SU-DHL-6 (cell line): ENCODE results near the gene VILL.

Experiments
- H2AFZ ChIP-seq: fragments of 200-600 bp; sonication (generic); 2 replicates; pipeline ENCODE4 v1.6.1; 2014; ENCODE audit warnings: low read depth, mild to moderate bottlenecking, moderate library complexity, mixed read lengths, antibody characterized with exemption, low read length; ENCODE audit not compliant: severe bottlenecking
- H3F3A ChIP-seq: fragments of 200-600 bp; shearing (Covaris generic); 2 replicates; pipeline ENCODE4 v1.6.0; 2016; ENCODE audit warnings: antibody characterized with exemption, mild to moderate bottlenecking; ENCODE audit not compliant: insufficient read depth
- H3K27ac ChIP-seq: fragments of 200-600 bp; sonication (generic); 2 replicates; pipeline ENCODE4 v1.5.1; 2016; ENCODE audit warnings: low read depth, mild to moderate bottlenecking, low read length, moderate library complexity, mixed read lengths
- H3K27me3 ChIP-seq: fragments of 200-600 bp; sonication (generic), shearing (Covaris generic); 2 replicates; pipeline ENCODE4 v1.6.0; 2014; ENCODE audit warnings: mild to moderate bottlenecking, low read length
- H3K36me3 ChIP-seq: fragments of 200-600 bp; sonication (generic); 2 replicates; pipeline ENCODE4 v1.6.1; 2014; ENCODE audit warnings: mild to moderate bottlenecking, low read length, mixed read lengths
- H3K4me2 ChIP-seq: fragments of 300-600, 200-600 bp; shearing (Covaris generic), sonication (generic); 2 replicates; pipeline ENCODE4 v1.6.0; 2014; ENCODE audit warnings: low read length, low read depth, mild to moderate bottlenecking; ENCODE audit not compliant: poor library complexity, severe bottlenecking
- H3K4me3 ChIP-seq: fragments of 200-600 bp; sonication (generic); 2 replicates; pipeline ENCODE4 v1.5.1; 2014; ENCODE audit warnings: antibody characterized with exemption, low read length, mild to moderate bottlenecking, mixed read lengths; ENCODE audit not compliant: insufficient read depth, poor library complexity, severe bottlenecking
- H3K79me2 ChIP-seq: fragments of 200-600 bp; sonication (generic); 2 replicates; pipeline ENCODE4 v1.6.1; 2014; ENCODE audit warnings: mild to moderate bottlenecking, low read length, moderate library complexity; ENCODE audit not compliant: insufficient read depth
- H3K9ac ChIP-seq: fragments of 200-600 bp; sonication (generic); 2 replicates; pipeline ENCODE4 v1.7.0; 2014; ENCODE audit warnings: mild to moderate bottlenecking, low read length
- H3K9me2 ChIP-seq: fragments of 200-600 bp; sonication (generic); replicated peaks from 2 replicates; pipeline ENCODE4 v1.6.1; 2014; ENCODE audit warnings: low read length; ENCODE audit not compliant: insufficient read depth
- H3K9me3 ChIP-seq: fragments of 200-600 bp; sonication (generic); 2 replicates; pipeline ENCODE4 v1.6.1; 2014; ENCODE audit warnings: low read length, mixed read lengths; ENCODE audit not compliant: insufficient read depth
- H4K20me1 ChIP-seq: fragments of 200-600 bp; sonication (generic); 2 replicates; pipeline ENCODE4 v1.6.1; 2014; ENCODE audit warnings: low read depth, mild to moderate bottlenecking, antibody characterized with exemption, low read length, moderate library complexity, mixed read lengths
- EZH2phosphoT487 ChIP-seq: fragments of 200-600 bp; sonication (generic), shearing (Covaris generic); conservative IDR thresholded peaks from 2 replicates; pipeline ENCODE4 v1.6.1; 2018; ENCODE audit warnings: mild to moderate bottlenecking, antibody characterized with exemption, low read length, moderate library complexity, mixed read lengths
- TF ChIP-seq, protein P1 (sequence below): fragments of 200-600 bp; sonication (generic); IDR thresholded peaks from one replicate; pipeline ENCODE4 v1.5.1; 2017; ENCODE audit warnings: antibody characterized with exemption, mild to moderate bottlenecking, low read length, moderate library complexity; ENCODE audit not compliant: insufficient read depth, poor library complexity, severe bottlenecking

Gene VILL

DNA sequence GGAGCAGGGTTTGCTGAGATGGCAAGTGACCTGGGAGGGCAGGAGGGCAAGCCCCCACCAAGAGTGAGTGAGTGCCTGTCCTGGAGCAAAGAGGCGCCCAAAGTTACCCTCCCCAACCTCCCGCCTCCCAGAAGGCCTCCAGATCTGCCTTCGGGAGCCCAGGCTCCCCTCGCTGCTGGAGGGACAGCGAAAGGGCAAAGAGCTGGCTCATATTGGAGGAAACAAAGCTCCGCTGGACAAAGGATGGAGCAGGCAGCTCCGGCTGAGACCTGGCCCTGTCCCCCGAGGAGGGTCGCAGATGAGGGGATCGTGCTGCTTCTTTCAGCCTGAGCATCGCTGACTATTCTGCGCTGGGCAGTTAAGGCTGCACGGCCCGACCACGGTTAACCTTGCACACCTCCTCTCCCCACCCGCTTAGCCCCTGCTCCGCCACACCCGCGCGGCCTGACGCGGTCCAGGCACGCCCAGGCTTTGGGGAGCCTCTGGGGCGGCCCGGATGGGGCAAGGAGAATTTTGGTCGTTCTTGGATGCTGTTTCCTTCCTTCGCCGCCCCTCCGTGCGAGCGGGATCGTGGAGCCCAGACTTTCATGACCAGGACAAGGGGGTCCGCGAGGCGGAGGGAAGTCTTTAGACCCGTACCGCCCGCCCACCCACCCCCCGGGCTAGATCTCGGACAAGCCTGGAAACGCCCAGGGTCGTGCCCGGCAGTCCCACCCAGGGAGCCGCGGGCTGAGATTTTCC, 38.2 kb downstream of the VILL start:
- Histone ChIP-seq H3K36me3 (no peaks in the 10 kb centered on the region), H3F3A (peaks cover 10% of the 10 kb centered on the region), H4K20me1 (no peaks in the 10 kb centered on the region), H3K27ac (no peak overlapping the region), H3K9me2 (no peaks in the 10 kb centered on the region), H3K9ac (no peak overlapping the region), H3K4me3 (no peak overlapping the region), H2AFZ (no peak overlapping the region), H3K79me2 (no peaks in the 10 kb centered on the region), H3K27me3 (no peaks in the 10 kb centered on the region), H3K4me2 (no peak overlapping the region), H3K9me3 (no peaks in the 10 kb centered on the region)
- TF ChIP-seq, protein P1, sequence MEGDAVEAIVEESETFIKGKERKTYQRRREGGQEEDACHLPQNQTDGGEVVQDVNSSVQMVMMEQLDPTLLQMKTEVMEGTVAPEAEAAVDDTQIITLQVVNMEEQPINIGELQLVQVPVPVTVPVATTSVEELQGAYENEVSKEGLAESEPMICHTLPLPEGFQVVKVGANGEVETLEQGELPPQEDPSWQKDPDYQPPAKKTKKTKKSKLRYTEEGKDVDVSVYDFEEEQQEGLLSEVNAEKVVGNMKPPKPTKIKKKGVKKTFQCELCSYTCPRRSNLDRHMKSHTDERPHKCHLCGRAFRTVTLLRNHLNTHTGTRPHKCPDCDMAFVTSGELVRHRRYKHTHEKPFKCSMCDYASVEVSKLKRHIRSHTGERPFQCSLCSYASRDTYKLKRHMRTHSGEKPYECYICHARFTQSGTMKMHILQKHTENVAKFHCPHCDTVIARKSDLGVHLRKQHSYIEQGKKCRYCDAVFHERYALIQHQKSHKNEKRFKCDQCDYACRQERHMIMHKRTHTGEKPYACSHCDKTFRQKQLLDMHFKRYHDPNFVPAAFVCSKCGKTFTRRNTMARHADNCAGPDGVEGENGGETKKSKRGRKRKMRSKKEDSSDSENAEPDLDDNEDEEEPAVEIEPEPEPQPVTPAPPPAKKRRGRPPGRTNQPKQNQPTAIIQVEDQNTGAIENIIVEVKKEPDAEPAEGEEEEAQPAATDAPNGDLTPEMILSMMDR, result no peak
- no peak for TF ChIP-seq EZH2phosphoT487

DNA sequence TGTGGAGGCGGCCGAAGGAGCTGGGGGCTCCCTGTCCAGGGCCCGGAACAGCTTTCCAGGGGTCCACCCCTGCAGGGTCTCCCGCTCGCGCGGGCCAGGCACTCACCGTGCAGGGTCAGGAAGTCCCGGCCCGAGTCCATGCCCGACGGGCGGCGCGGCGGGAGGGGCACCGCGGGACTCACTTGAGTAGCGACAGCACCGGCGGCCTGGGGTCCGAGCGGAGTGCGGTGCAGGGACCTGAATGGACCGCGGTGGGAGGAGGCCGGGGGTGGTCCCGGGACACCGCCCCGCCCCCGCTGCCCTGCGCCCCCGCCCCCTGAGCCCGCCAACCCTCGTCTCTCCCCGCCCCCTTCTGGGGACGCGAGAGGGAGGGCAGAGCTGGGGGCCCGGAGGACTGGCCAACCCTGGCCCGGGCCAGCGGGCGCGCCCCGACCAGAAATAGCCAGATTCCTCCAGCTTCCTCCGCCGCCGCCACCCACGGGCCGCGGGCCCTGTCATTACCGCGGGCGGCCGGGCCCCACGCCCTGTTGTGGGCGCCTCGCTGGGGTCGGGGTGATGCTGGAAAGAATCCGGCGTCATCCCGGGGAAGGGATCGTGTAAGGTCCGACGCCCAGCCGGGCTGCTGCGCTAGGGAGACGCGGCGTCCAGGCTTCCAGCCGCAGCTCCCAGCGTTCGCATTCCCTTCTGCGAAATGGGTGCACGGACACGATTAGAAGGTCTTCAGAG, 39.0 kb downstream of the VILL start, which contains the start of gene PLCD1:
PLCD1 (minus strand) TSS at position 243 of the 726 bp plus-strand sequence; CDS start at position 140, 103 bp downstream.
- H3K27ac ChIP-seq, result no peak within 1 kb of the TSS
- no peak within 1 kb of the TSS for H2AFZ ChIP-seq
- no peak within 1 kb of the TSS for H3K9ac ChIP-seq
- no peaks in the 10 kb centered on the region for H3K36me3 ChIP-seq
- no peak within 1 kb of the TSS for H3K4me3 ChIP-seq
- no peaks in the 10 kb centered on the region for H3K27me3 ChIP-seq
- no peaks in the 10 kb centered on the region for H4K20me1 ChIP-seq
- no peaks in the 10 kb centered on the region for H3K9me3 ChIP-seq
- no peaks in the 10 kb centered on the region for H3K9me2 ChIP-seq
- TF ChIP-seq, protein P1, result no peak
- no peak for TF ChIP-seq EZH2phosphoT487
- H3F3A ChIP-seq, result peaks cover 3% of the 10 kb centered on the region
- H3K4me2 ChIP-seq, result no peak within 1 kb of the TSS
- H3K79me2 ChIP-seq, result no peaks in the 10 kb centered on the region

DNA sequence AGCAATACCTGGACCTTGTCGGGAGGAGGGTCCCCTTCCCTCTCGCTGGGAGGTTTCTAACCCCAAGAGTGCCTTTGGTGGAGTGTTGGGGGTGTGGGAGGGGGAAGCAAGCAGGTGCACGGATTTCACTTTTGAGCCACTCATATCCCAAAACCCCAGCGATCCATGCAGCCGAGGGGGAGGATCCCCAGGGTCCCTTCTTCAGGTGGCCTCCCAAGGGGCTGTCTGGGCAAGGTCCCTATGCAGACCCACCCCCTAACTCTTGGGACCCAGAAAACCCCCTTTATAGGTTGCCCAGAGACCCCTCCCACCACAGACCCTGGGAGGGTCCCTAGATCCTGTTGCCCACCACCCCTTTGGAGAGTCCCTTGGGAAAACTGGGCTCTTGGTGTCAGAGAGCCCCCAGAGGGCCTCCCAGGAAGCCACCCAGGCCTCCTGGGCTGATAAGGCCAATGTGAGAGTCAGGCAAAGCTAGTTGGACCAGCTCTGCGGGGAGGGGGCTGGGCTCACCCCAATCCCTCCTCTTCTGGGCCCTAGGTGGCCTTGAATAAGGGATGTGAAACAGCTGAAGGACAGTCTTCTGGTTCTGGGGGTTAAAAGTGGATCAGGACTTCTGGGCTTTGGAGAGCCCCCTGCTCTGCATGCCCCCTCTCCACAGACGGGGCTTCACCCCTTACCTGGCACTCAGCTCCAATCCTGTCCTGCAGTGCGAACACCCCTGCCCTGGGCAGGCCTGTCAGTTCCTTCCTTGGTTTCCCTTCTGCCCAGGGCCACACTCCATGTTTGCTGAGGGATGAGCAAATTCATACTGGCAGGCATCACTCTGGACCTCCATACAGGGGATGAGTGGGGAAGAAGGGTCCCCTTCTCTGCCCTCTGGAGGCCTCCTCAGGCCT, 39.8 kb downstream of the VILL start:
- TF ChIP-seq EZH2phosphoT487, result no peak
- TF ChIP-seq, protein P1, result no peak
- Histone ChIP-seq H3K4me3 (no peak overlapping the region), H3K36me3 (no peaks in the 10 kb centered on the region), H3K9me3 (no peaks in the 10 kb centered on the region), H3K27me3 (no peaks in the 10 kb centered on the region), H3F3A (no peaks in the 10 kb centered on the region), H2AFZ (no peak overlapping the region), H3K9me2 (no peaks in the 10 kb centered on the region), H3K4me2 (no peak overlapping the region), H3K9ac (no peak overlapping the region), H3K27ac (no peak overlapping the region), H4K20me1 (no peaks in the 10 kb centered on the region), H3K79me2 (no peaks in the 10 kb centered on the region)
